DMS 273 (cell line): ENCODE results near the gene BCAR3.

Experiments used
- DNase-seq: peaks from one replicate; lab custom pipeline; 2025; ENCODE audit not compliant: unreplicated experiment; lab: John Stamatoyannopoulos, UW

Gene BCAR3

GRCh38 chr1:93516164-93516563 lies 165.5 kb downstream of the BCAR3 start:
- peak; percentile 28 for DNase-seq
